Ectodermal cell (in vitro differentiated cells): ENCODE results near the gene CD9.

Source experiments
- H3K27ac ChIP-seq: 2 replicates; pipeline ENCODE4 v1.7.0; 2013; ENCODE audit warnings: mild to moderate bottlenecking, low read depth, low read length; ENCODE audit not compliant: insufficient read depth, poor library complexity, severe bottlenecking
- H3K27me3 ChIP-seq: 2 replicates; pipeline ENCODE4 v1.7.0; 2013; ENCODE audit warnings: mild to moderate bottlenecking, low read length; ENCODE audit not compliant: insufficient read depth, control insufficient read depth, poor library complexity, severe bottlenecking
- H3K36me3 ChIP-seq: one replicate; pipeline ENCODE4 v1.7.0; 2013; ENCODE audit warnings: low read length; ENCODE audit not compliant: control insufficient read depth, insufficient read depth
- H3K4me1 ChIP-seq: one replicate; pipeline ENCODE4 v1.7.0; 2013; ENCODE audit warnings: low read length; ENCODE audit not compliant: control insufficient read depth, insufficient read depth
- H3K4me3 ChIP-seq: 2 replicates; pipeline ENCODE4 v1.7.0; 2013; ENCODE audit warnings: low read depth, low read length, control low read depth; ENCODE audit not compliant: insufficient read depth
- H3K9me3 ChIP-seq: 2 replicates; pipeline ENCODE4 v1.7.0; 2013; ENCODE audit warnings: mild to moderate bottlenecking, low read length, moderate library complexity; ENCODE audit not compliant: control insufficient read depth
- WGBS, 2 experiments: methylation state at CpG; one replicate each; pipeline ENCODE4 v1.1.7; 2013; ENCODE audit warnings: missing lambda C conversion rate in 2 of 2; 5-methylcytosine and 5-hydroxymethylcytosine counted together

The CD9 gene

GRCh38 chr12:6230321-6231110, 30.3 kb downstream of the CD9 start:
- Histone ChIP-seq H3K27me3 (no peaks in the 10 kb centered on the region), H3K4me3 (no peak overlapping the region), H3K36me3 (no peaks in the 10 kb centered on the region), H3K9me3 (no peaks in the 10 kb centered on the region), H3K27ac (peak overlapping the region; percentile 53), H3K4me1 (peaks cover 42% of the 10 kb centered on the region)
- 84 to 87% methylated on average over 16 of the region's 16 CpGs for WGBS, 2 experiments

GRCh38 chr12:6231359-6232268, 31.4 kb downstream of the CD9 start:
- Histone ChIP-seq H3K27ac (no peak overlapping the region), H3K4me3 (no peak overlapping the region), H3K36me3 (no peaks in the 10 kb centered on the region), H3K9me3 (no peaks in the 10 kb centered on the region), H3K4me1 (peaks cover 42% of the 10 kb centered on the region), H3K27me3 (no peaks in the 10 kb centered on the region)
- 77 to 81% methylated on average over 5 of the region's 5 CpGs for WGBS, 2 experiments

- WGBS, 2 experiments: 92 to 93% methylated on average over 15 of the region's 15 CpGs
- no peak overlapping the region for H3K27ac ChIP-seq
- H3K4me1 ChIP-seq: peaks cover 42% of the 10 kb centered on the region
Measured at GRCh38 chr12:6233121-6233971, 33.1 kb downstream of the CD9 start.

GRCh38 chr12:6234214-6234613, 34.0 kb downstream of the CD9 start:
- Histone ChIP-seq H3K27me3 (no peaks in the 10 kb centered on the region), H3K4me1 (peaks cover 40% of the 10 kb centered on the region), H3K9me3 (no peaks in the 10 kb centered on the region), H3K4me3 (no peak overlapping the region), H3K36me3 (no peaks in the 10 kb centered on the region), H3K27ac (no peak overlapping the region)
- 87 to 90% methylated on average over 3 of the region's 3 CpGs for WGBS, 2 experiments

More at GRCh38 chr12:6233121-6233971, 33.1 kb downstream of the CD9 start:
- Histone ChIP-seq H3K36me3 (no peaks in the 10 kb centered on the region), H3K9me3 (no peaks in the 10 kb centered on the region), H3K27me3 (no peaks in the 10 kb centered on the region), H3K4me3 (no peak overlapping the region)

- no peak overlapping the region for H3K27ac ChIP-seq
- H3K4me1 ChIP-seq: peaks cover 33% of the 10 kb centered on the region
- H3K9me3 ChIP-seq: no peaks in the 10 kb centered on the region
- H3K36me3 ChIP-seq: no peaks in the 10 kb centered on the region
- H3K4me3 ChIP-seq: no peak overlapping the region
- WGBS, 2 experiments: 90 to 95% methylated on average over 7 of the region's 7 CpGs
- no peaks in the 10 kb centered on the region for H3K27me3 ChIP-seq
Measured at GRCh38 chr12:6234906-6235305, 34.7 kb downstream of the CD9 start.

- H3K27ac ChIP-seq: no peak overlapping the region
- peaks cover 29% of the 10 kb centered on the region for H3K4me1 ChIP-seq
- no peak overlapping the region for H3K4me3 ChIP-seq
Measured at GRCh38 chr12:6235499-6235898, 35.3 kb downstream of the CD9 start.

GRCh38 chr12:6235906-6236640, 35.9 kb downstream of the CD9 start:
- no peaks in the 10 kb centered on the region for H3K9me3 ChIP-seq
- H3K4me1 ChIP-seq: peaks cover 23% of the 10 kb centered on the region
- H3K27me3 ChIP-seq: no peaks in the 10 kb centered on the region
- H3K4me3 ChIP-seq: no peak overlapping the region
- 94 to 95% methylated on average over 21 to 22 of the region's 22 CpGs for WGBS, 2 experiments
- no peaks in the 10 kb centered on the region for H3K36me3 ChIP-seq
- H3K27ac ChIP-seq: no peak overlapping the region

More at GRCh38 chr12:6235499-6235898, 35.3 kb downstream of the CD9 start:
- no peaks in the 10 kb centered on the region for H3K9me3 ChIP-seq
- H3K27me3 ChIP-seq: no peaks in the 10 kb centered on the region
- WGBS, 2 experiments: 87 to 88% methylated on average over 9 of the region's 9 CpGs
- H3K36me3 ChIP-seq: no peaks in the 10 kb centered on the region

GRCh38 chr12:6236641-6236940, 36.4 kb downstream of the CD9 start:
- no peaks in the 10 kb centered on the region for H3K27me3 ChIP-seq

GRCh38 chr12:6237830-6238229, 37.6 kb downstream of the CD9 start:
- H3K9me3 ChIP-seq: no peaks in the 10 kb centered on the region
- 91% methylated on average over 1 of the region's 1 CpG; no CpG with 5 or more reads in 1 of the 2 experiments for WGBS, 2 experiments
- H3K27me3 ChIP-seq: no peaks in the 10 kb centered on the region
- no peak overlapping the region for H3K4me3 ChIP-seq
- H3K27ac ChIP-seq: no peak overlapping the region
- no peaks in the 10 kb centered on the region for H3K36me3 ChIP-seq
- H3K4me1 ChIP-seq: peaks cover 11% of the 10 kb centered on the region

More at GRCh38 chr12:6236641-6236940, 36.4 kb downstream of the CD9 start:
- no peaks in the 10 kb centered on the region for H3K36me3 ChIP-seq
- H3K9me3 ChIP-seq: no peaks in the 10 kb centered on the region
- H3K27ac ChIP-seq: no peak overlapping the region
- 93 to 94% methylated on average over 6 of the region's 6 CpGs for WGBS, 2 experiments
- H3K4me3 ChIP-seq: no peak overlapping the region
- peaks cover 18% of the 10 kb centered on the region for H3K4me1 ChIP-seq
